Effector memory CD8-positive, alpha-beta T cell (primary cell): ENCODE measurements around the gene AGAP1.

Source experiments
- ATAC-seq: fragments of 150-1000 bp; cut with Tn5 transposase; replicated peaks from 2 replicates; pipeline ENCODE4 v1.10.0; 2021; ENCODE audit warnings: mild to moderate bottlenecking, moderate library complexity
- DNase-seq, 3 experiments: peaks; one replicate each; pipeline ENCODE4 v3.0.0; 2021
- H3K27ac Mint-ChIP-seq, 2 donors: one replicate each; pipeline ENCODE4 v1.8.0; 2022; ENCODE audit warnings: mild to moderate bottlenecking in 2 of 2, mixed read lengths in 2 of 2, moderate library complexity in 2 of 2
- H3K27me3 Mint-ChIP-seq, 2 donors: one replicate each; pipeline ENCODE4 v1.8.0; 2022; ENCODE audit warnings: mixed read lengths in 2 of 2
- H3K36me3 Mint-ChIP-seq: one replicate; pipeline ENCODE4 v1.8.0; 2022; ENCODE audit warnings: mild to moderate bottlenecking, moderate library complexity, mixed read lengths; ENCODE audit not compliant: insufficient read depth
- H3K4me1 Mint-ChIP-seq, 2 donors: one replicate each; pipeline ENCODE4 v1.8.0; 2022; ENCODE audit warnings: low read depth in 2 of 2, mixed read lengths in 2 of 2
- H3K4me3 Mint-ChIP-seq, 2 donors: one replicate each; pipeline ENCODE4 v1.8.0; 2022; ENCODE audit warnings: mild to moderate bottlenecking in 2 of 2, mixed read lengths in 2 of 2, moderate library complexity in 2 of 2
- H3K9me3 Mint-ChIP-seq, 2 donors: one replicate each; pipeline ENCODE4 v1.8.0; 2022; ENCODE audit warnings: mixed read lengths in 2 of 2

Gene AGAP1

DNA sequence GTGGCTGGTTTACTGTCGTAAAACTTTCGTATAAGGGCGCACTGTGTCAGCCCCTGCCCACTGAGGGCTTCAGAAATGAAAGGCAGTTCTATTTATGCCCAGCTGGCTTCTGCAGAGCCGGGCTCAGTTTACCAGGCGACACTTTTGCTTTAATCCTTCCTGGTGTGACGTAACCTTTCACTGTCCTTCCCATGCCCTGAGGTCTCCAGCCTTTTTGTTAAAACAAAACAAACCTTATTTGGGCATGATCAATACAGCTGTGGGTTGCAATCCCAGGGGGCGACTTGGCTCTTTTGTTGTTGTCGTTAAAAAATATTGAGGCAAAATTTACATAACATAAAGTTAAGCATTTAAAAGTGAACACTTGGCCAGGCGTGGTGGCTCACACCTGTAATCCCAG, 85.3 kb downstream of the AGAP1 start:
- ATAC-seq, result no peak
- Mint-ChIP-seq H3K9me3 (no peaks in the 10 kb centered on the region), H3K4me3 (no peak overlapping the region), H3K36me3 (peaks cover 3% of the 10 kb centered on the region), H3K27me3 (no peaks in the 10 kb centered on the region), H3K27ac (no peak overlapping the region), H3K4me1 (peaks cover 2 to 3% of the 10 kb centered on the region in 2 donors)
- DNase-seq, result no peak

DNA sequence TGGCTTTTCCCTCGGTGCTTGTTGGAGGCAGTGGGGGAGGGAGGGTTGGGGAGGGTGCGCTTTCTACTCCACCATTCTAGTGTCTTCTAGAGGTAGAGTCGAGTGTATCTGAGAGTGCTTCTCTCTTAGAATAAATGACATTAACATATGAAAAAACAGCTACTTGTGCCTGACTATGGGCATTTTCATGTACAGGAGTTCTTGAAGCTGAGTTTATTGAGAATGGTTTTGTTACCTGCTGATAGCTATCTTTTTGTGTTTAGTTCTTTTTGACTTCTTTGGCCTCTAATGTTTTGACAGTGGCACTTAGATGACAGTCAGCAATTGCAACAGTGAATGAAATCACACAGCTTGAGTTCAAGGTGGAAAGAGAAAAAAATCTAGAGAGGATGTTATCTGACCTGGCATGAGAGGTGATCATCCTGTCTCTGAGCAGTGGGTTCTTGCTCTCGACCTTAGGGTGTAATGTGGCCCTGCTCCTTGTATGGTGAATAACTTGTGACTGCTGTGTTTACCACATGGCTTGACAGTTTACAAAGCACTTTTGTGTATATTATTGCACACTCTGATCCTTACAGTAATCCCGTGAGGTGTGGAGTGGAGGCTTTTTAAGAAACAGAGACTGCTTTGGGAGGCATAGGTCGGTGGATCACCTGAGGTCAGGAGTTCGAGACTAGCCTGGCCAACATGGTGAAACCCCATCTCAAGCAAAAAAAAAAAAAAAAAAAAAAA, 86.7 kb downstream of the AGAP1 start:
- H3K27ac Mint-ChIP-seq, result no peak overlapping the region
- no peaks in the 10 kb centered on the region for H3K9me3 Mint-ChIP-seq
- H3K4me3 Mint-ChIP-seq, result no peak overlapping the region
- DNase-seq (no peak), ATAC-seq (no peak)
- H3K36me3 Mint-ChIP-seq, result peaks cover 3% of the 10 kb centered on the region
- H3K4me1 Mint-ChIP-seq, result peaks cover 3 to 4% of the 10 kb centered on the region in 2 donors
- H3K27me3 Mint-ChIP-seq, result no peaks in the 10 kb centered on the region

DNA sequence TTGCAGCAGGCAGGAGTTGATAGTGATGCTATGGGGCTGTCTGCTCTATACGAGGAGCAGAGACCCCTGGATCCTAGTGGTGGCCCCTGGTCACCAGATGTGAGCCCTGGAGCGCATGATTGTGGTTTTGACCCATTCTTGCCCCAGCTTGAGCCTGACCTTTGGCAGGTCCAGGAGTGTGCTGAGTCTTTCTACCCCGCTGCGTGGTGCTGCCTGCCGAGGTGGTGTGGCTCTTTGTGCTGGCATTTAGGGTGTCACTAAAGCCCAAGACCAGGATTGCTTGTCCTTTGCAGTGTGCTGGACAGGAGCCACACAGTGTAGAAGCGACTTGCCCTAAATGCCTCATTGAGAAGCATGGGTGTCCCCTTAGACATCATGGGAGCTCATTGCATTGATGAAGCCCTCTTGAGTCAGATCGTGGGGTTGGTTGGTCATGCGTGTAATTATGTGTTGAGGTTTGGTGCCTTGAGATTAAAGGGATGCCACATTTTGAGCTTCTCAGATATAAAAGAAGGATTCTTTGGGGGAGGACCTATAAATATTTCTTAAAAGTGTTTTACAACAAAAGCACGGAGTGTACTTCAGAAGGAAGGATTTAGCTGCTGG, 88.3 kb downstream of the AGAP1 start:
- Mint-ChIP-seq H3K4me1 (peaks cover 3 to 4% of the 10 kb centered on the region in 2 donors), H3K36me3 (peaks cover 7% of the 10 kb centered on the region), H3K27me3 (peaks cover 0 to 7% of the 10 kb centered on the region in 2 donors), H3K27ac (no peak overlapping the region), H3K4me3 (no peak overlapping the region), H3K9me3 (no peaks in the 10 kb centered on the region)
- DNase-seq (no peak), ATAC-seq (no peak)

DNA sequence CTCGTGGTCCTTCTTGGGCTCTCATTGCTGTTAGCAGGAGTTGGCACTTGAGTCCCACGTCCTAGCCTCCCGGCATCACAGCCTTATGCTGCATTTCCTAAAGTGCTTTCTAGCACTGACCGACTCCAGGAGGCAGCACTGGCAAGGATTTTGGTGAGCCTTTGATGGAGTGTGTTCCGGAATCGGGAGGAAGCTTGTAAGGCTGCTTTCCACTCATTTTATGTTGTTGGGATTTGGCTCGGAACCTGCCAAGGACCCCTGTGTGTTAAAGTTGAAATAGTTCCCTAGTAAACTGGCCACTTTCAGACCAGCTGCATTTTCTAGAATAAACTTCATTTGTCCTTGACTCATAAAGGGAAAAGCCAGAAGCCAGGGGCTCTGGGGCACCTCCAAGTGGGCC, 88.9 kb downstream of the AGAP1 start:
- H3K4me1 Mint-ChIP-seq, result peaks cover 3 to 4% of the 10 kb centered on the region in 2 donors
- peaks cover 0 to 7% of the 10 kb centered on the region in 2 donors for H3K27me3 Mint-ChIP-seq
- ATAC-seq (no peak), DNase-seq (no peak)
- H3K4me3 Mint-ChIP-seq, result no peak overlapping the region
- no peak overlapping the region for H3K27ac Mint-ChIP-seq
- H3K9me3 Mint-ChIP-seq, result no peaks in the 10 kb centered on the region
- H3K36me3 Mint-ChIP-seq, result peaks cover 7% of the 10 kb centered on the region

DNA sequence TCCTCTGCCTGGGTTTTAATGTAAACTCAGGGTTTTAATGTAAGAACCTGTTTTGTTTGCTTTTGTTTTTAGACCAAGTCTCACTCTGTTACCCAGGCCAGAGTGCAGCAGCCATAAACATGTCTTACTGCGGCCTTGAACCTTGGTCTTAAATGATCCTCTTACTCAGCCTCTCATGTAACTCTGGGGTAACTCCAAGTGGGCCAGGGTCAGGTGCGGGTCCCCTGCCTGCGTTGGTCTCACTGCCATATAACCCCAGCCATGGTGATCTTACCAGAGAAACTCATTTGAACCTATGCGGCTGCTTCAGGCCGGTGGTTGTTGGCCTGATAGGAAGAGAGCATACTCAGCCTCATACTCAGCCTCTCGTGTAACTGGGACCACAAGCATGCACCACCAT, 89.3 kb downstream of the AGAP1 start:
- H3K27me3 Mint-ChIP-seq, result peaks cover 0 to 7% of the 10 kb centered on the region in 2 donors
- ATAC-seq (no peak), DNase-seq (no peak)
- H3K4me3 Mint-ChIP-seq, result no peak overlapping the region
- no peaks in the 10 kb centered on the region for H3K9me3 Mint-ChIP-seq
- no peak overlapping the region for H3K27ac Mint-ChIP-seq
- H3K4me1 Mint-ChIP-seq, result peaks cover 3 to 4% of the 10 kb centered on the region in 2 donors
- peaks cover 7% of the 10 kb centered on the region for H3K36me3 Mint-ChIP-seq

DNA sequence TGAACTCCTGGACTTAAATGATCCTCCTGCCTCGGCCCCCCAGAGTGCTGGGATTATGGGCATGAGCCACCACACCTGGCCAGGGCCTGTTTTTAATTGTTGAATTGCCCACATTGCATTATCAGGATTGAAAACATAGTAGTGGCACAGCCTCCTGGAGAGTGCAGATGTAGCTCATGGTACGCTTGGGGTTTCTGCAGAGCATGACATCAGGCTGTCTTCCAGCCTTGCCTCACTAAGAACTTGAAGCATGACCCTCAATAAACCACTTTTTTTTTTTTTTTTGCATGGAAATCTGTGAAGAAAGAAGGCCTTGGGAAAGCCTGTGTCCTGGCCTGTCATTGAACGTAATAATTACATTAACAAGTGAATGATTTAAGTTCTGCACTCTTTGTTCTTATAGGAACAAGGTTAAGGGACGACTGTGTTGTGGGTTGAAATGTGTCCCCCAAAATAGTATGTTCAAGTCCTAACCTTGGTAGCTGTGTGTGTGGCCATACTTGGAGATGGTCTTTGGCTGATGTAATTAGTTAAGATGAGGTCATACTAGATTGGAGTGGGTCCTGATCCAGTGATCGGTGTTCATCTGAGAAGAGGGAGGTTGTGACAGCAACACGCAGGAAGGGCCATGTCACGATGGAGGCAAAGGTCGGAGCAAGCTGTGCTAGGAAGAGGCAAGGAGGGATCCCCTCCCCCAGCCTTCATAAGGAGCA, 90.2 kb downstream of the AGAP1 start:
- ATAC-seq (no peak), DNase-seq (no peak)
- Mint-ChIP-seq H3K4me3 (no peak overlapping the region), H3K36me3 (peaks cover 7% of the 10 kb centered on the region), H3K27ac (no peak overlapping the region), H3K4me1 (peaks cover 3 to 4% of the 10 kb centered on the region in 2 donors), H3K9me3 (no peaks in the 10 kb centered on the region), H3K27me3 (peaks cover 0 to 7% of the 10 kb centered on the region in 2 donors)

DNA sequence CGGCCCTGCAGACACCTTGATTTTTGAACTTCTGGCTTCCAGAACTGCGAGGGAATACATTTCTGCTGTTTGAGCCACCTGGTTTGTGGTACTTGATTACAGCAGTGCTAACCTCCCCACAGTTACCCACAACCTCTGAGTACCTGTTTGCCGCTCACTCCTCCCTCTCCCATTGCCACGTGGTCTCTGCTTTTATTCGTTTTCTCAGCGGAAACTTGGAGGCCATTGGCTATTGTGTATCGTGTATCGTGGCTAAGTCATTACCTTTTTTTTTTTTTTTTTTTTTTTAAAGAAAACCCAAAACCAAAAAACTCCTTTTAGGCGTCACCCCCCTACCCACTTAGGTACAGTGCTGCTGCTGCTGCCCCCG, 90.8 kb downstream of the AGAP1 start:
- no peak overlapping the region for H3K4me3 Mint-ChIP-seq
- H3K27ac Mint-ChIP-seq, result no peak overlapping the region
- DNase-seq (no peak), ATAC-seq (no peak)
- peaks cover 0 to 7% of the 10 kb centered on the region in 2 donors for H3K27me3 Mint-ChIP-seq
- peaks cover 6% of the 10 kb centered on the region for H3K36me3 Mint-ChIP-seq
- H3K4me1 Mint-ChIP-seq, result peaks cover 3 to 4% of the 10 kb centered on the region in 2 donors
- no peaks in the 10 kb centered on the region for H3K9me3 Mint-ChIP-seq

DNA sequence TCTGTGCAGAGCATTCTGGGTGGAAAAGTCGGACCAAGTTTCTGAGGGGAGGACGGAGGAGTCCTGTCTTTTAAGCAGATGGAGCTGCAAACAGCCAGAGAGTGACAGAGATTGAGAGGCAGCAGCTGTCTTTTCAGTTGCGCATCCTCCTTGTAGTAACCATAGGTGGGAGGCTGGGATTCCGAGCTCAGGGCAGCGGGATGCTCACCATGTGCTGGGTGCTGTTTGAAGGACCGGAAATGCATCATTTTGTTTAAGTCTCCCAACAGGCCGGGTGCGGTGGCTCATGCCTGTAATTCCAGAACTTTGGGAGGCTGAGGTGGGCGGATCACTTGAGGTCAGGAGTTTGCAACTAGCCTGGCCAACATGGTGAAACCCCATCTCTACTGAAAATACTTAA, 93.4 kb downstream of the AGAP1 start:
- Mint-ChIP-seq H3K27me3 (peaks cover 0 to 7% of the 10 kb centered on the region in 2 donors), H3K4me3 (no peak overlapping the region)
- no peak for ATAC-seq

DNA sequence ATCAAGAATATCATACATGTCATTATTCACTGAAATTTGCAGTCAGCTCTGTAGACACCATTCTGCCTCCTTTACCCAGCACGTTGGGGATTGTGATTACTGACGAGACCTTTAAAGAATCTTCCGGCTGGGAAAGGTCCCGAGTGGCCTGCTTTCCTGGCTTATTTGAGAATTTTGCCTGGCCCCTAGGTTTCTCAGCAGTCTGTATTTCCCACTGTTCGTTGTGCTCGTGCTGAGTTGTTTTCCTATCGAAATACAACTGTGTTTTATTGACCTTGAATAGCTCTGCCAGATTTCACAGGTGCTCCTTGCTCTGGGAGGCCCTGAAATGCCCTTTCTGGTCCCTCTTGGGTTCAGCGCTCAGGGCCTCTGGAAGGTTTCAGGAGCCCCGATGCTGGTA, 94.9 kb downstream of the AGAP1 start:
- ATAC-seq (no peak), DNase-seq (no peak)
- H3K27ac Mint-ChIP-seq, result no peak overlapping the region
- no peaks in the 10 kb centered on the region for H3K9me3 Mint-ChIP-seq
- H3K36me3 Mint-ChIP-seq, result peaks cover 9% of the 10 kb centered on the region
- H3K4me3 Mint-ChIP-seq, result no peak overlapping the region
- H3K4me1 Mint-ChIP-seq, result peaks cover 0 to 5% of the 10 kb centered on the region in 2 donors
- peaks cover 0 to 7% of the 10 kb centered on the region in 2 donors for H3K27me3 Mint-ChIP-seq

More for the DNA sequence above, 93.4 kb downstream of the AGAP1 start:
- no peak for DNase-seq
- H3K36me3 Mint-ChIP-seq, result peaks cover 9% of the 10 kb centered on the region
- no peak overlapping the region for H3K27ac Mint-ChIP-seq
- H3K9me3 Mint-ChIP-seq, result no peaks in the 10 kb centered on the region
- H3K4me1 Mint-ChIP-seq, result peaks cover 0 to 2% of the 10 kb centered on the region in 2 donors

DNA sequence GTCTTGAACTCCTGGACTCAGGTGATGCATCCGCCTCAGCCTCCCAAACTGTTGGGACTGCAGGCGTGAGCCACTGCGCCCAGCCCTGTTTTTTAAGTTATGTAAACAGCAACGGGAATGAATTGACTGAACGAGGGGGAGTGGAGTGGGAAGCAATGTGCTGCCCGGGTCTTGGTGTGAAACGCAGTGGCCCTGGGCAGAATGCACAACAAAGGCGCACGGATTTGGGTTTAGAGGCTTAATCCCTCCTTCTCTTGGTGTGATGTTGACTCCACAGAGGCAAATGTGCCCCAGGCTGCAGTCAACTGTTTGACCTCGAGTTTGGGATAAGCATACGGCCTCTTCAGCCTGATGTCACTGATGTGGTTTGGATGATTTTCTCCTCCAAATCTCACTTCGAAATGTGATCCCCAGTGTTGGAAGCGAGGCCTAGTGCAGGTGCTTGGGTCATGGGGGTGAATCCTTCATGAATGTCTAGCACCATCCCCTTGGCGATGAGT, 97.4 kb downstream of the AGAP1 start:
- DNase-seq, result no peak
- peaks cover 0 to 5% of the 10 kb centered on the region in 2 donors for H3K4me1 Mint-ChIP-seq
- peaks cover 5% of the 10 kb centered on the region for H3K36me3 Mint-ChIP-seq
- no peak for ATAC-seq
- H3K4me3 Mint-ChIP-seq, result no peak overlapping the region
- peak overlapping the region in 1 of 2 donors; percentile 63 for H3K27ac Mint-ChIP-seq
- no peaks in the 10 kb centered on the region for H3K9me3 Mint-ChIP-seq
- H3K27me3 Mint-ChIP-seq, result peaks cover 0 to under 1% of the 10 kb centered on the region in 2 donors

DNA sequence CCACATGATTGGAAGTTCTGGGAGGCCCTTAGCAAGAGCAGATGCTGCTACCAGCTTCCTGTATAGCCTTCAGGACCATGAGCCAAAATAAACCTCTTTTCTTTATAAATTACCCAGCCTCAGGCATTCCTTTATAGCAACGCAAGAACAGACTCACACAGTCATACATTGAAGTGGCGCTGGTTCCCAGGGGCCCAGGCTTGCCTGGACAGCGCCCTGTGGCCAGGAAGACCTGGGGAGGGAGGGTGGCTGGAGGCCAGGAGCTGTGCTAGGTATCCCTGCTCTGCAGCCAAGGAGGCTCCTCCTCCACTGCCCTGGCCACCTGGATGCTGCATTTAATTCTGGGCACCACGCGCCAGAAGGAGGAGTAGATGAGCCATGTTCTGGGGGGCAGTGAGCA, 98.1 kb downstream of the AGAP1 start:
- ATAC-seq, result no peak
- peaks cover 5% of the 10 kb centered on the region for H3K36me3 Mint-ChIP-seq
- no peak for DNase-seq
- H3K4me1 Mint-ChIP-seq, result peaks cover 0 to 5% of the 10 kb centered on the region in 2 donors
- peak overlapping the region in 1 of 2 donors; percentile 63 for H3K27ac Mint-ChIP-seq
- no peaks in the 10 kb centered on the region for H3K9me3 Mint-ChIP-seq
- H3K27me3 Mint-ChIP-seq, result no peaks in the 10 kb centered on the region
- no peak overlapping the region for H3K4me3 Mint-ChIP-seq

DNA sequence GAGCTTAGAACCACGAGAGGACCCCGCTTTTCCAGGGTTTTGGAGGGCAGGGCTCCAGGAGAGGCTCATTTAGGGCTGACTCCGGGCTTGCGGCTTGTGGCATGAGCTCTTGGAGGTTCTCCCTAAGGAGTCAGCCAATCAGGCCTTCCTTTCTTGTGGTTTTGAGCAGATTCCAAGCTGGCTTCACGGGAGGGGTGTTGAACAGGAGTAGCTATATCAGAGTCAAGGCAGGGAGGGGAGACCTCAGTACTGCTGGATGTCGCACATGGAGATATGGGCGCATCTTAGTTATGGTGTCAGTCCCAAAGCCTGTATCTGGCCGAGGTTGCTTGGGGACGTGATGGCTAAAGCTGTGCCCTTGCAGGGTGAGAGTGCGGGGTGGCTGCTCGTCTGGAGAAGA, 98.6 kb downstream of the AGAP1 start:
- no peak overlapping the region for H3K4me3 Mint-ChIP-seq
- no peak for DNase-seq

DNA sequence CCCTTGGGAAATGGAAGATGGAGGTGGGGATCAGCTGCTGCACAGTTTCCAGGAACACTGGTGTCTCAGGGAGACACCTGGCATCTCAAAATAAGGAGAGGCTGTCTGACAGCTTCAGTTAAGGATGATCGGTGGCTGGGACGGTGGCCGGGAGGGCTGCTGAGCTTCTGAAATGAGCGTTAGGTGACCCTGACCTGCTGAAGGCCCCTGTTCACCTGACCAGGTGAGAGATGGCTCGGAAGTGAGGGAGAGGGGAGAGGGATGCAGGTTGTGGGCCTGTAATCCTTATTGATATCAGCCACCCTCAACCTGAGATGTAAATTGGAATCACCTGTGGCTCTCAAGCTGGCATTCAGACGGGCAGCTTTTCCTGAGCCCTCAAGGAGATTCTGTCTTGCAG, 99.0 kb downstream of the AGAP1 start:
- no peak for ATAC-seq
- DNase-seq, result no peak
- no peak overlapping the region for H3K4me3 Mint-ChIP-seq
- peaks cover 5% of the 10 kb centered on the region for H3K36me3 Mint-ChIP-seq
- H3K27ac Mint-ChIP-seq, result peak overlapping the region in 1 of 2 donors; percentile 7
- peaks cover 0 to 5% of the 10 kb centered on the region in 2 donors for H3K4me1 Mint-ChIP-seq
- no peaks in the 10 kb centered on the region for H3K27me3 Mint-ChIP-seq
- no peaks in the 10 kb centered on the region for H3K9me3 Mint-ChIP-seq

More for the DNA sequence above, 98.6 kb downstream of the AGAP1 start:
- no peaks in the 10 kb centered on the region for H3K27me3 Mint-ChIP-seq
- H3K27ac Mint-ChIP-seq, result peak overlapping the region in 1 of 2 donors; percentile 7
- peaks cover 5% of the 10 kb centered on the region for H3K36me3 Mint-ChIP-seq
- ATAC-seq, result no peak
- H3K9me3 Mint-ChIP-seq, result no peaks in the 10 kb centered on the region
- H3K4me1 Mint-ChIP-seq, result peaks cover 0 to 5% of the 10 kb centered on the region in 2 donors
